ENCODE measurements around the gene SERPINB10. TPM values are rescaled to one million over a fixed set of nuclear protein-coding genes. Genes with fewer than 3 reads are reported as not detected.

SERPINB10 gene
- total RNA-seq, 2 experiments from 2014 or later, result not detected

- ATAC-seq (ENCODE audit: poor library complexity), result no peak
- Histone ChIP-seq H3K4me3 (ENCODE audit: low read length) (no peak overlapping the region), H3K4me1 (ENCODE audit: insufficient read depth, low read length) (peaks cover under 1% of the 10 kb centered on the region), H3K36me3 (ENCODE audit: insufficient read depth, low read length) (no peaks in the 10 kb centered on the region), H3K27ac (ENCODE audit: low read depth in 1 of 2, low read length in 2 of 2) (no peak overlapping the region), H3K9me3 (ENCODE audit: control insufficient read depth in 1 of 2, insufficient read depth in 1 of 2, low read length in 2 of 2) (no peaks in the 10 kb centered on the region), H3K27me3 (ENCODE audit: control insufficient read depth in 1 of 2, insufficient read depth in 2 of 2, low read length in 2 of 2) (peaks cover 0 to 27% of the 10 kb centered on the region in 2 experiments)
- Mint-ChIP-seq H3K36me3 (ENCODE audit: low read depth) (no peaks in the 10 kb centered on the region), H3K27me3 (peaks cover 48% of the 10 kb centered on the region), H3K27ac (no peak overlapping the region), H3K4me1 (ENCODE audit: low read depth) (no peaks in the 10 kb centered on the region), H3K9me3 (no peaks in the 10 kb centered on the region), H3K4me3 (no peak overlapping the region)
- TF ChIP-seq CTCF (IDR thresholded peaks at IDR 0.05), result no peak
- ChIA-PET CTCF (interaction anchor here (1.2 kb wide), 1 partner anchor 13 kb away, joined by 3 read pairs; no protein-coding TSS in a partner anchor), POLR2A (interaction anchor here (0.6 kb wide), 1 partner anchor 130 kb away, joined by 3 read pairs; no protein-coding TSS in a partner anchor)
- intact Hi-C loops (cut with DNase I, micrococcal nuclease), result no loop called here
- DNase-seq, result no peak
Measured at GRCh38 chr18:63930773-63931354, 23.1 kb downstream of the SERPINB10 start.

- POLR2A ChIA-PET, result interaction anchor here (1.6 kb wide), 1 partner anchor 34 kb away, joined by 3 read pairs; the partner anchor contains the start of gene SERPINB8
- Mint-ChIP-seq H3K27me3 (peaks cover 36% of the 10 kb centered on the region), H3K4me3 (peak overlapping the region; percentile 42), H3K4me1 (ENCODE audit: low read depth) (no peaks in the 10 kb centered on the region), H3K27ac (no peak overlapping the region), H3K9me3 (no peaks in the 10 kb centered on the region), H3K36me3 (ENCODE audit: low read depth) (no peaks in the 10 kb centered on the region)
- H3K4me3 ChIP-seq (ENCODE audit: low read length), result peak overlapping the region; percentile 72
- CTCF ChIA-PET, result interaction anchor here (1.0 to 1.5 kb wide), 3 partner anchors 8 to 27 kb away, joined by 3 to 4 read pairs (median 4); no protein-coding TSS in a partner anchor
- DNase-seq (peak in 11 of 14 experiments; percentile 8 to 79 (median 42)), ATAC-seq (ENCODE audit: poor library complexity) (peak; percentile 54)
- no peak overlapping the region for H3K27ac ChIP-seq (ENCODE audit: low read depth in 1 of 2, low read length in 2 of 2)
- H3K4me1 ChIP-seq (ENCODE audit: insufficient read depth, low read length), result peaks cover 13% of the 10 kb centered on the region
- peaks cover 10 to 25% of the 10 kb centered on the region in 2 experiments for H3K27me3 ChIP-seq (ENCODE audit: control insufficient read depth in 1 of 2, insufficient read depth in 2 of 2, low read length in 2 of 2)
- no peaks in the 10 kb centered on the region for H3K36me3 ChIP-seq (ENCODE audit: insufficient read depth, low read length)
- TF ChIP-seq CTCF (IDR thresholded peaks at IDR 0.05), result peak; percentile 30
- intact Hi-C loops (cut with DNase I, micrococcal nuclease), result no loop called here
- H3K9me3 ChIP-seq (ENCODE audit: control insufficient read depth in 1 of 2, insufficient read depth in 1 of 2, low read length in 2 of 2), result peaks cover 0 to 5% of the 10 kb centered on the region in 2 experiments
Measured at GRCh38 chr18:63936156-63936931, 28.6 kb downstream of the SERPINB10 start.

- no peak overlapping the region for H3K27ac Mint-ChIP-seq
- no peaks in the 10 kb centered on the region for H3K9me3 Mint-ChIP-seq
- H3K36me3 ChIP-seq (ENCODE audit: insufficient read depth, low read length), result no peaks in the 10 kb centered on the region
- ATAC-seq (ENCODE audit: poor library complexity), result no peak
- H3K4me1 ChIP-seq (ENCODE audit: insufficient read depth, low read length), result peaks cover 13% of the 10 kb centered on the region
- intact Hi-C loops (cut with DNase I, micrococcal nuclease), result no loop called here
- H3K27me3 ChIP-seq (ENCODE audit: control insufficient read depth in 1 of 2, insufficient read depth in 2 of 2, low read length in 2 of 2), result peaks cover 10 to 25% of the 10 kb centered on the region in 2 experiments
- H3K27me3 Mint-ChIP-seq, result peaks cover 34% of the 10 kb centered on the region
- DNase-seq, result no peak
- no peaks in the 10 kb centered on the region for H3K36me3 Mint-ChIP-seq (ENCODE audit: low read depth)
- no peak overlapping the region for H3K27ac ChIP-seq (ENCODE audit: low read depth in 1 of 2, low read length in 2 of 2)
- TF ChIP-seq CTCF (IDR thresholded peaks at IDR 0.05), result no peak
- POLR2A ChIA-PET, result interaction anchor here (1.6 kb wide), 1 partner anchor 33 kb away, joined by 3 read pairs; the partner anchor contains the start of gene SERPINB8
- peak overlapping the region; percentile 72 for H3K4me3 ChIP-seq (ENCODE audit: low read length)
- CTCF ChIA-PET, result interaction anchor here (1.0 kb wide), 1 partner anchor 9 kb away, joined by 4 read pairs; no protein-coding TSS in a partner anchor
- H3K4me1 Mint-ChIP-seq (ENCODE audit: low read depth), result no peaks in the 10 kb centered on the region
- no peak overlapping the region for H3K4me3 Mint-ChIP-seq
- H3K9me3 ChIP-seq (ENCODE audit: control insufficient read depth in 1 of 2, insufficient read depth in 1 of 2, low read length in 2 of 2), result peaks cover 0 to 5% of the 10 kb centered on the region in 2 experiments
Measured at GRCh38 chr18:63936932-63937393, 29.2 kb downstream of the SERPINB10 start.
